Measurements from ENCODE around the gene CFAP61.

The CFAP61 gene

GRCh38 chr20:20181322-20181721 is 129.0 kb downstream of the CFAP61 start:
- DNase-seq: no peak

GRCh38 chr20:20184149-20184548 is 131.8 kb downstream of the CFAP61 start:
- DNase-seq: no peak

GRCh38 chr20:20184706-20185105 is 132.4 kb downstream of the CFAP61 start:
- no peak for DNase-seq

GRCh38 chr20:20188647-20189046 is 136.3 kb downstream of the CFAP61 start:
- no peak for DNase-seq

- DNase-seq: no peak
Observed at GRCh38 chr20:20192366-20192765, 140.0 kb downstream of the CFAP61 start.

- no peak for DNase-seq
Observed at GRCh38 chr20:20195021-20195705, 142.8 kb downstream of the CFAP61 start.

- no peak for DNase-seq
Observed at GRCh38 chr20:20196610-20197009, 144.3 kb downstream of the CFAP61 start.

GRCh38 chr20:20198011-20198410 is 145.7 kb downstream of the CFAP61 start:
- DNase-seq: no peak

- no peak for DNase-seq
Observed at GRCh38 chr20:20199361-20200160, 147.2 kb downstream of the CFAP61 start.

- DNase-seq: no peak
Observed at GRCh38 chr20:20201124-20201523, 148.8 kb downstream of the CFAP61 start.

GRCh38 chr20:20201639-20202038 is 149.3 kb downstream of the CFAP61 start:
- no peak for DNase-seq

GRCh38 chr20:20202768-20203167 is 150.4 kb downstream of the CFAP61 start:
- DNase-seq: no peak

GRCh38 chr20:20203784-20204183 is 151.5 kb downstream of the CFAP61 start:
- DNase-seq: no peak

- no peak for DNase-seq
Observed at GRCh38 chr20:20204256-20204655, 151.9 kb downstream of the CFAP61 start.

GRCh38 chr20:20205141-20205861 is 153.0 kb downstream of the CFAP61 start:
- DNase-seq: no peak

GRCh38 chr20:20205862-20206236 is 153.5 kb downstream of the CFAP61 start:
- DNase-seq: no peak

- no peak for DNase-seq
Observed at GRCh38 chr20:20206788-20207187, 154.5 kb downstream of the CFAP61 start.

- DNase-seq: no peak
Observed at GRCh38 chr20:20207291-20207690, 155.0 kb downstream of the CFAP61 start.

- DNase-seq: no peak
Observed at GRCh38 chr20:20207872-20208271, 155.5 kb downstream of the CFAP61 start.

- no peak for DNase-seq
Observed at GRCh38 chr20:20209684-20210083, 157.4 kb downstream of the CFAP61 start.

- DNase-seq: no peak
Observed at GRCh38 chr20:20210327-20210726, 158.0 kb downstream of the CFAP61 start.

- DNase-seq: no peak
Observed at GRCh38 chr20:20210943-20211273, 158.6 kb downstream of the CFAP61 start.

GRCh38 chr20:20211274-20211987 is 159.1 kb downstream of the CFAP61 start:
- no peak for DNase-seq

Data from bone marrow (tissue), 2 donors.